ENCODE measurements around the gene SUGP1. TPM values are rescaled to one million over a fixed set of nuclear protein-coding genes. Genes with fewer than 3 reads are reported as not detected.

The SUGP1 gene
- total RNA-seq, 2 donors from 2014 or later = 50.8 to 60.2 TPM

- Mint-ChIP-seq H3K36me3 (ENCODE audit: low read depth) (peaks cover 6% of the 10 kb centered on the region), H3K4me1 (peaks cover 3% of the 10 kb centered on the region)
These were observed 80.6 kb downstream of the SUGP1 start for GRCh38 chr19:19239675-19240074.

GRCh38 chr19:19238126-19238894 lies 82.0 kb downstream of the SUGP1 start:
- ATAC-seq (no peak), DNase-seq (no peak)
- peaks cover 4% of the 10 kb centered on the region for H3K9me3 ChIP-seq (ENCODE audit: control insufficient read depth, low read length, poor library complexity, severe bottlenecking)
- Mint-ChIP-seq H3K4me3 (no peak overlapping the region), H3K27me3 (peaks cover 30% of the 10 kb centered on the region), H3K27ac (no peak overlapping the region), H3K4me1 (peaks cover 3% of the 10 kb centered on the region), H3K36me3 (ENCODE audit: low read depth) (peaks cover 6% of the 10 kb centered on the region)

More at GRCh38 chr19:19239675-19240074, 80.6 kb downstream of the SUGP1 start:
- H3K27ac Mint-ChIP-seq = no peak overlapping the region
- DNase-seq = no peak
- ATAC-seq = no peak
- peaks cover under 1% of the 10 kb centered on the region for H3K9me3 ChIP-seq (ENCODE audit: control insufficient read depth, low read length, poor library complexity, severe bottlenecking)
- no peak overlapping the region for H3K4me3 Mint-ChIP-seq
- H3K27me3 Mint-ChIP-seq = peaks cover 30% of the 10 kb centered on the region

- Mint-ChIP-seq H3K27me3 (peaks cover 35% of the 10 kb centered on the region), H3K36me3 (ENCODE audit: low read depth) (peaks cover 6% of the 10 kb centered on the region), H3K27ac (no peak overlapping the region), H3K4me1 (peaks cover 3% of the 10 kb centered on the region), H3K4me3 (no peak overlapping the region)
- peaks cover 4% of the 10 kb centered on the region for H3K9me3 ChIP-seq (ENCODE audit: control insufficient read depth, low read length, poor library complexity, severe bottlenecking)
- ATAC-seq = no peak
- no peak for DNase-seq
These were observed 84.1 kb downstream of the SUGP1 start for GRCh38 chr19:19236173-19236572.

- Mint-ChIP-seq H3K27ac (no peak overlapping the region), H3K4me1 (peaks cover 3% of the 10 kb centered on the region), H3K27me3 (peaks cover 27% of the 10 kb centered on the region), H3K36me3 (ENCODE audit: low read depth) (peaks cover 3% of the 10 kb centered on the region), H3K4me3 (no peak overlapping the region)
- no peak for ATAC-seq
- peaks cover 4% of the 10 kb centered on the region for H3K9me3 ChIP-seq (ENCODE audit: control insufficient read depth, low read length, poor library complexity, severe bottlenecking)
- no peak for DNase-seq
These were observed 86.0 kb downstream of the SUGP1 start for GRCh38 chr19:19234220-19234816.

- no peak overlapping the region for H3K27ac Mint-ChIP-seq
- DNase-seq (no peak), ATAC-seq (no peak)
- peaks cover 19% of the 10 kb centered on the region for H3K27me3 Mint-ChIP-seq
- no peaks in the 10 kb centered on the region for H3K4me1 Mint-ChIP-seq
- no peaks in the 10 kb centered on the region for H3K36me3 Mint-ChIP-seq (ENCODE audit: low read depth)
- peaks cover 4% of the 10 kb centered on the region for H3K9me3 ChIP-seq (ENCODE audit: control insufficient read depth, low read length, poor library complexity, severe bottlenecking)
- no peak overlapping the region for H3K4me3 Mint-ChIP-seq
These were observed 88.0 kb downstream of the SUGP1 start for GRCh38 chr19:19232261-19232721.

- DNase-seq = no peak
- no peak for ATAC-seq
- H3K27me3 Mint-ChIP-seq = peaks cover 19% of the 10 kb centered on the region
- H3K4me3 Mint-ChIP-seq = no peak overlapping the region
- no peaks in the 10 kb centered on the region for H3K4me1 Mint-ChIP-seq
- no peaks in the 10 kb centered on the region for H3K36me3 Mint-ChIP-seq (ENCODE audit: low read depth)
- peaks cover 4% of the 10 kb centered on the region for H3K9me3 ChIP-seq (ENCODE audit: control insufficient read depth, low read length, poor library complexity, severe bottlenecking)
- H3K27ac Mint-ChIP-seq = no peak overlapping the region
These were observed 89.3 kb downstream of the SUGP1 start for GRCh38 chr19:19230999-19231398.

- ATAC-seq = no peak
- Mint-ChIP-seq H3K36me3 (ENCODE audit: low read depth) (no peaks in the 10 kb centered on the region), H3K4me1 (peaks cover 4% of the 10 kb centered on the region), H3K27ac (no peak overlapping the region), H3K27me3 (peaks cover 19% of the 10 kb centered on the region), H3K4me3 (no peak overlapping the region)
- H3K9me3 ChIP-seq (ENCODE audit: control insufficient read depth, low read length, poor library complexity, severe bottlenecking) = peaks cover 4% of the 10 kb centered on the region
- DNase-seq = no peak
These were observed 90.6 kb downstream of the SUGP1 start for GRCh38 chr19:19229701-19230100.

GRCh38 chr19:19227217-19227616 lies 93.1 kb downstream of the SUGP1 start:
- DNase-seq = no peak
- H3K36me3 Mint-ChIP-seq (ENCODE audit: low read depth) = no peaks in the 10 kb centered on the region

GRCh38 chr19:19226663-19227062 lies 93.6 kb downstream of the SUGP1 start:
- no peak overlapping the region for H3K27ac Mint-ChIP-seq
- peaks cover 4% of the 10 kb centered on the region for H3K4me1 Mint-ChIP-seq
- no peak overlapping the region for H3K4me3 Mint-ChIP-seq
- no peaks in the 10 kb centered on the region for H3K36me3 Mint-ChIP-seq (ENCODE audit: low read depth)
- H3K9me3 ChIP-seq (ENCODE audit: control insufficient read depth, low read length, poor library complexity, severe bottlenecking) = no peaks in the 10 kb centered on the region
- peaks cover 11% of the 10 kb centered on the region for H3K27me3 Mint-ChIP-seq
- ATAC-seq = no peak
- no peak for DNase-seq

More at GRCh38 chr19:19227217-19227616, 93.1 kb downstream of the SUGP1 start:
- no peak overlapping the region for H3K27ac Mint-ChIP-seq
- ATAC-seq = no peak
- peaks cover 17% of the 10 kb centered on the region for H3K27me3 Mint-ChIP-seq
- no peaks in the 10 kb centered on the region for H3K9me3 ChIP-seq (ENCODE audit: control insufficient read depth, low read length, poor library complexity, severe bottlenecking)
- H3K4me1 Mint-ChIP-seq = peaks cover 4% of the 10 kb centered on the region
- H3K4me3 Mint-ChIP-seq = no peak overlapping the region

GRCh38 chr19:19226204-19226603 lies 94.1 kb downstream of the SUGP1 start:
- Mint-ChIP-seq H3K27ac (no peak overlapping the region), H3K36me3 (ENCODE audit: low read depth) (no peaks in the 10 kb centered on the region), H3K4me1 (peaks cover 4% of the 10 kb centered on the region), H3K4me3 (peak overlapping the region; percentile 49), H3K27me3 (peaks cover 10% of the 10 kb centered on the region)
- ATAC-seq (no peak), DNase-seq (no peak)
- H3K9me3 ChIP-seq (ENCODE audit: control insufficient read depth, low read length, poor library complexity, severe bottlenecking) = no peaks in the 10 kb centered on the region

Other genes starting within 250 kb of the SUGP1 start
- 10 to 100 TPM; 13.1 to 13.7 TPM for gene TMEM161A, start 182.0 kb downstream of the SUGP1 start, total RNA-seq
- gene MEF2B, start 150.2 kb downstream of the SUGP1 start, total RNA-seq = 1 to 10 TPM; 1.3 to 3.5 TPM
- 10 to 100 TPM; 27.4 to 30.8 TPM for gene BORCS8, start 128.4 kb downstream of the SUGP1 start, total RNA-seq
- gene RFXANK, start 128.3 kb downstream of the SUGP1 start, total RNA-seq = 10 to 100 TPM; 61.9 to 69.2 TPM
- gene NR2C2AP, start 117.1 kb downstream of the SUGP1 start, total RNA-seq = 10 to 100 TPM; 15.0 to 17.3 TPM
- gene NCAN, start 108.6 kb downstream of the SUGP1 start, total RNA-seq = not detected
- not detected for gene TM6SF2, start 47.2 kb downstream of the SUGP1 start, total RNA-seq
- 100 to 1,000 TPM; 129 to 130 TPM for gene MAU2, start 320 bp upstream of the SUGP1 start, total RNA-seq
- 100 to 1,000 TPM; 129 to 153 TPM for gene GATAD2A, start 85.2 kb upstream of the SUGP1 start, total RNA-seq
- 1 to 10 TPM; 3.8 to 3.9 TPM for gene TSSK6, start 195.0 kb upstream of the SUGP1 start, total RNA-seq
- gene NDUFA13, start 195.7 kb upstream of the SUGP1 start, total RNA-seq = 100 to 1,000 TPM; 175 to 195 TPM
- gene YJEFN3, start 208.4 kb upstream of the SUGP1 start, total RNA-seq = 1 to 10 TPM; 3.0 to 6.1 TPM
- gene CILP2, start 217.8 kb upstream of the SUGP1 start, total RNA-seq = under 1 TPM; 0.73 to 0.99 TPM